Activated gamma-delta T cell (primary cell): Measurements from ENCODE around the gene LTBP1.
"Not testable (repeated sequence)": the region's sequence is repeated elsewhere in the genome, so short reads cannot be mapped to it uniquely, and the experiment has no call there.

Experiments
- DNase-seq: peaks from one replicate; lab custom pipeline; 2025; lab: John Stamatoyannopoulos, UW

Gene LTBP1

GRCh38 chr2:33383855-33384598, 437.3 kb downstream of the LTBP1 start:
- DNase-seq, result no peak

DNA sequence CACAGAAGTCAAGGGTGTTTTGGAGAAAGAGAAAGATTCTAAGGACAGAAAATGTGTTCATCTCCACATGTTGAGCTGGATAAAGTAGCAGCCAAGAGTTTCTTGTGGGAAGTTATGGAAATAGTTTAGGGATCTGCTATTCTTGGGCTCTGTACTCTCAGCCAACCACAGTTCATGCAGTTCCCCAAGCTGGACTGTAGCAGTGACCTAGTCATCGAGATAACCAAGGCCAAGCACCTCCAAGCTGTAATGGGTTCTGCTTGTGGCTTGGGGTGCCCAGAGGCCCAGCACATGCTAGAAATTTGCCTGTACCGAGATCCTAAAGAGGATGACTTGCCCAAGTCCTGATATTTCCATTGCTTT, 437.8 kb downstream of the LTBP1 start:
- no peak for DNase-seq

DNA sequence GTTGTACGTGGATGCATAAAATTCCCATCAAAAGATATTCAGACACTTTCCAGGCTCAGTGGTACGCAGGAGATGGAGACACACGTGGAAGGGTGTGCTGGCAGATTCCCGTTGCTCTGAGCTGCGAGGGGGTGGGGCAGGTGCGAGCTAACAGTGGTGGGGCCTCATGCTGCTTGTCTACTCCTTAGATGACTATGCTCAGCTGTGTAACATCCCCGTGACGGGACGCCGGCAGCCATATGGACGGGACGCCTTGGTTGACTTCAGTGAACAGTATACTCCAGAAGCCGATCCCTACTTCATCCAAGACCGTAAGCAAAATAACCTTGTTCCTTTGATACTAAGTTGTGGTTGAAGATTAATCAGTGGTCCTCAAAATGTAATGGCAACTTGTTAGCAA, 442.2 kb downstream of the LTBP1 start:
- no peak for DNase-seq

- not testable (repeated sequence) for DNase-seq
Observed at GRCh38 chr2:33389695-33390094, 442.9 kb downstream of the LTBP1 start.

DNA sequence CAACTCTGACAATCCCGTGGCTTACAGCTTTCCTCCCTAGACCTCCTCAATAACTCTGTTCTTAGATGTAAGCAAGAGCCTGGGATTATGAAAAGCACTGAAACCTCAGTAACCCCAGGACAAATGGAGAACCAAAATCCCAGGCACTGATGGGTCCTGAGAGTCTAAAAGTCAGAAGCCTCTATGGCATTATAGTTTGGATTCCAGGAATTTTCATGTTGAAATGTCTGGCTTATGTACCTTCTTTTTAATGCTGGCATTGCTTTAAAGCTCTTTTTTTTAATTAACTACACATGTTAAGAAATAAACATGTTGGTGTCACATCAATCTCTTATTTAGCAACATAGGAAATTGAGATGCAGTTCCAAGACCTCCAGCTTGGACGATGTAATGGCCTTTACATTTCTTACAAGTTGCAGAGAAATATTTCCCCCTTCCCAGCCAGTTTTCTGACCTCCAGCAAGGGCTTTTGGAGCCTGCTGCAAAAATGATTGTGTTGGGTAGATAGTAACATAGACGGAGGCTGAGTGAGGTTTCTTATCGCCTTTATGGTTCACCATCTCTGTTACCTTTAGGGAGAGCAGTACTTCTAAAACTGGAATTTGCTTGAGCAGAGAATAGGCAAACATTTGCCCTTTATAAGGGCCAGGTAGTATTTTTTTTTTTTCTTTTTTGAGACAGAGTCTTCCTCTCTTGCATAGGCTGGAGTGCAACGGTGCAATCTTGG, 444.9 kb downstream of the LTBP1 start:
- DNase-seq, result no peak

- no peak for DNase-seq
Observed at GRCh38 chr2:33392366-33392765, 445.6 kb downstream of the LTBP1 start.

GRCh38 chr2:33395034-33395433, 448.3 kb downstream of the LTBP1 start:
- DNase-seq, result no peak

DNA sequence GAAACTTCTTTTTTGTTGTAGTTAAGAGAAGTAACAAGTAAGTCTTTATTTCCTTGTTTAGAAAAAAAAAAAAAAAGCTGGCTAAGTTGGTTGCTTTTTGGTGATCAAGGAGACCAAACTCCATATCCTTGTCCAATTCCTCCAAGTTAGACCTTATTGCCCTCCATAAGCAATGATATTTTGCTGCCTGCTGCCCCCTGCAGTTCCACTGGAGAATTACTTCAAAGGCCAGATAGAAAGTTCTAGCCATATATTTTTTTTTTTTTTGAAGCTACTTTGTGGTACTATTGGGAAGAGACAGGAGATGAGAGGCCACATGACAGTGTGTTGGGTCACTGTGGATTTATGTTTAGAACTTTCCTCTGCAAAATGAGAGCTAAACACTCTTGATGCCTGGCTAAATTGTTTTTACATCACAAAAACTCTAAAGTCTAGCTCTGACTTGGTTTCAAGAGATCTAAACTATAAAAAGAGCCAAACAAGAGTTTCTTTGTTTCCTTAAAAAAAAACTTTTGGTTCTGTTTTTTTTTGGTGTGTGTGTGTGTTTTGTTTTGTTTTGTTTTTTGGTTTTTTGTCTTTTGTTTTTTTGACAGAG, 449.0 kb downstream of the LTBP1 start:
- no peak for DNase-seq

- DNase-seq, result no peak
Observed at GRCh38 chr2:33404321-33404720, 457.6 kb downstream of the LTBP1 start.

- DNase-seq, result no peak
Observed at GRCh38 chr2:33406622-33407021, 459.9 kb downstream of the LTBP1 start.

DNA sequence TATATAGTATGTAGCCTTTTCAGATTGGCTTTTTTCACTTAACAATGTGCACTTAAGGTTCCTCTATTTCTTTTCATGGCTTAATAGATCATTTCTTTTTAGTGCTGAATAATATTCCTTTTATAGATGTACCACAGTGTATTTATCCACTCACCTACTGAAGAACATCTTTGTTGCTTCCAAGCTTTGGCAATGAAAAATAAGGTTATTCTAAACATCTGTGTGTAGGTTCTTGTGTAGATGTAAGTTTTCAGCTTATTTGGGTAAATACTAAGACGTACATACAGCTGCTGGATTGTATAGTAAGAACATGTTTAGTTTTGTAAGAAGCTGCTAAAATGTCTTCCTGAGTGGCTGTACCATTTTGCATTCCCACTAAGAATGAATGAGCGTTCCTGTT, 461.4 kb downstream of the LTBP1 start:
- no peak for DNase-seq

DNA sequence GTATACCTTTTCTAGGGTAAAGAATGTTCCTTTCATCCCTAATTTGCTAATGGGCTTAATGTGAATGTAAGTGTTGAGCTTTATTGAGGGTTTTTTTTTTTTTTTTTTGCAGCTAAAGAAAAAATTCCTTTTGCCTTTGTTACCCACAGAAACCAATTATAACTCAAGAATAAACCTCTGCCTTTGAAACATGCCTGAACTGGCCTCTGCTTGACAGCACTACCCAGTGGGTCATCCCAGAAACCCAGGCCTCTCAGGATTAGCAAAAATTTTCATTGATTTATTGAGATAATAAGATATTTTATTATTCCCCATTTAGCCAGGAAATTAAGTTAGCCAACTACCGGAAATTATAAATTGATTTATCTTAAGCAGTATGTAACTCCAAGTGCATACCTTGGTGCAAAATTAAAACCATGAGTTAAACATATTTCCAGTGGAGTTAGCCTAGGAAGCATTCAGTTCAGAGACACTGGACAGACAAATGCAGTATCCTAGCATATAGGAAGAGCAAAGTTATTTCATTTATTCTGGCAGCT, 462.7 kb downstream of the LTBP1 start:
- DNase-seq, result no peak

DNA sequence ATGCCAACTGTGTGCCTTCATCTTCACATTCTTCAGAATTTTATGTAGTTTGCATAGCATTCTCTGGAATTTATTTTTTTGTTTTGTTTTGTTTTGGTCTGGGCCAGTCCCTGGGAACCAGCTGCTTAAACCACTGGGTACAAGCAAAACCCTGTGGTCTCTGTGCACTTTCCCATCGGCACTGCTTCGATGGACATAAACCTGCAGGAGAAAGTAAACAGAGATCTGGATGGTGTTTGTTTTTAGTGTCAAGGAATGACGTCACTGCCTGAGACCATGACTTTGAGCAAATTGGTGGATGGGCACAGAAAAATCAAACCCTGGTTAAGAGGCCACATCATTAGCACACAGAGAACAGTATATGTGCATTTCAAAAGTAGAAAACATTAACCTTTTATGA, 465.0 kb downstream of the LTBP1 start:
- no peak for DNase-seq

- DNase-seq, result no peak
Observed at GRCh38 chr2:33412920-33413319, 466.2 kb downstream of the LTBP1 start.

DNA sequence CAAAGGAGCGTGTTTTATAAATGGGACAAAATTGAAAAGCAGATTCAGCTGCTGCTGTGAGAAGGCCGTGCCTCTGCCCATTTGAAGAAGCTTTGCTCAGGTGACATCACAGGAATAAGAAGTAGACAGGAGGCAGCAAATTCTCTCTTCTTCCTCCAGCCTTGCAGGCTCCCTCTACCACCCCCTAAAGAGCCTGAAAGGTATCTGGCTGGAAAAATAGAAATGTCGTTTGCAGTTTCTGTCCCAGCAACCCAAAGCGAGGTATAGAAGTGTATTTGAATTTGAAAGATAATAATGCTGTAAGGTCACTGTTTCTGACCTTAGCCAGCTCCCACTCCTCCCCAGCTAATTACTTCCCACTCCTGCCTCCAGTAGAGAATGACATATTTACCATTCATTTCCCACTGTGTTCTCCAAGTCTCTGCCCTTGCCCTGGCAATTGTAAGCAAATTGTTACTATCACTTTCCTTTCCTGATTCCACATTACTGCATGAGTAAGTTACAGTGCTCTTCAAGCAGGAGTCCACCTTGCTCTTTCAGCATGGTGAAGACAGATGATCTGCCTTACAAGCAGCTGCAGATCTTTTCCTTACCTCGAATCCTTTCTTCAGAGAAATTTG, 472.9 kb downstream of the LTBP1 start:
- DNase-seq, result no peak

DNA sequence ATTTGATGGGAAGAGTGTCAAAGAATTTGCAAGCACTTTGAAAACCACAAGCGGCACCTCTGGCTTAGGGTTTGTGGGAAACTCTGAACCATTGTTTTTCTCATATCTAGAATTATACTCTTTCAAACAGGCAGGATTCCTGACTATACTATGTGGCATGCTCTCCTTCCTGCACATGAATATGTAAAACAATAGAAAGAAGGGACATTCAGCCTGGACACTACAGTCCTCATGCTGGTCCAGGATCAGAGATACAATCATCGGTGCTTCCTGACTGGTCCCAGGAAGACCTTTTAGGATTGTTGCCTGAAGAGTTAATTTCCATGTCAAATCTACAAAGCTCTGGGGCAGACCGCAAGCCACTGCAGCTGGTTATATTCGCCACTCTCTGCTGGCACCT, 474.0 kb downstream of the LTBP1 start:
- no peak for DNase-seq

DNA sequence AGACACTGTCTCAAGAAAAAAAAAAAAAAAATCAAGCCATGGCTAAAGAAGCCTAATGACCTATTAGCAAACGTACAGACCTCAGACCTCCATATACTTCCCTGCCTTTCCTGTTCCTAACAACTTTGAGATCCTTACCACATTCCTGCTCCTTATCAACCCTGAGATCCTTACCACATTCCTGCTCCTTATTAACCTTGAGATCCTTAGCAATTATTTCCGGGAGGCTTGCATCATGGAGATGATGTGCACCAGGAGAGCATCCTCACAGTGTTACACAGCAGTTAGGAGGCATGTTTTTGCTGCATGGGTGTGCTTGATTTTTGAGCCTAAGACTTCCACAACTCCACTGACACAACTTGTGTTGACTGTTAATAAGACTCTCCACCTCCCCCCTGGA, 475.1 kb downstream of the LTBP1 start:
- DNase-seq, result no peak

DNA sequence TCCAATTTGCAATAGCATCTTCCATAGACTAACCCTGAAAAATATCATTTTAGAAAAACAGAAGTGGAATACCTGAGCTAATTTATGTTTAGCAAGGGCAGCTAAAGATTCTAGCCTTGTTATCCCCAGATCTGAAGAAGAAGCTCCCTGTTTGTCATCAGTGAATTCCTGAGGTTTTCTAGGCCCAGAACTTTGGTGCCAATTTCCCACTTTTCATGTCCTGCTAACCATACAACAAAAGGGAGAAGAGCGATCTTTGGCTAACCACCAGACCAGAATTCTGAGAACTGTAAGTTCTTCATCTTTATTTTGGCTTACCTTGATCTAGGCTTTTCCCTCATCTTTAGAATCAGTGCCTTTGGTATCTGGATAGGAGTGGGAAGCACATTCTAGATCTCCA, 478.4 kb downstream of the LTBP1 start:
- no peak for DNase-seq

GRCh38 chr2:33425586-33426031, 478.9 kb downstream of the LTBP1 start:
- no peak for DNase-seq

GRCh38 chr2:33426666-33427231, 480.0 kb downstream of the LTBP1 start:
- no peak for DNase-seq

GRCh38 chr2:33430077-33430476, 483.3 kb downstream of the LTBP1 start:
- DNase-seq, result no peak

DNA sequence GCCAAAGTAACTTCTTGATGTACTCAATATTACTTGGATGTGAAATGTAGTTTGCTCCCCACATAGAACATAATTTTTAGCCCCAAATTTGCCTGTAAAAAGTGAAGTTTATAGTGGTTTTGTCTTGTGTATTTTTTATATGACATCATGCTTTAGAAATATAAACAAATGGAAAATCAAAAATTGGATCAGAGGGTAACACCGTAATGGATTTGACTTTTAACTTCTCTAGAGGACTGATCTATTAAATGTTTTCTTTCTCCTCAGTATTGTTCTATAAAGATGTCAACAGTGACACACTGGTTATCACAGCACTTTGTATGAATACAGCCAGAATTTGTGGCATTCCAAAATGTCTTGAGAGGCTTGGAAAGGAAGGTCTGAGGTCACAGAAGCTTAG, 484.1 kb downstream of the LTBP1 start:
- DNase-seq, result no peak
